GM10266 (cell line): ENCODE data around the gene CKAP5.

ENCODE experiments used
- DNase-seq: peaks from one replicate; pipeline ENCODE4 v3.0.0; 2012; ENCODE audit errors: extremely low spot score
- CTCF ChIP-seq: IDR thresholded peaks from 2 replicates; pipeline ENCODE4 v1.5.1; 2012; ENCODE audit warnings: mild to moderate bottlenecking, low read depth; ENCODE audit not compliant: control insufficient read depth, insufficient read depth; ENCODE audit errors: missing control alignments

Gene CKAP5

GRCh38 chr11:46728659-46729040, 117.4 kb downstream of the CKAP5 start:
- no peak for TF ChIP-seq CTCF
- DNase-seq, result no peak

- DNase-seq, result no peak
- TF ChIP-seq CTCF, result no peak
Observed at GRCh38 chr11:46727952-46728658, 118.0 kb downstream of the CKAP5 start.

GRCh38 chr11:46726206-46726862, 119.7 kb downstream of the CKAP5 start:
- DNase-seq, result no peak
- no peak for TF ChIP-seq CTCF

- DNase-seq, result no peak
Observed at GRCh38 chr11:46725338-46726205, 120.5 kb downstream of the CKAP5 start.

GRCh38 chr11:46724088-46724487, 122.0 kb downstream of the CKAP5 start:
- DNase-seq, result no peak
- TF ChIP-seq CTCF, result no peak

More at GRCh38 chr11:46725338-46726205, 120.5 kb downstream of the CKAP5 start:
- no peak for TF ChIP-seq CTCF

GRCh38 chr11:46723359-46723680, 122.8 kb downstream of the CKAP5 start:
- DNase-seq, result no peak
- no peak for TF ChIP-seq CTCF
